ENCODE data around the gene MRTFA.

MRTFA gene

GRCh38 chr22:40671796-40672360, 35.4 kb upstream of the MRTFA start:
- no peak for TF ChIP-seq BHLHE40 (IDR thresholded peaks at IDR 0.05; ENCODE audit: borderline replicate concordance)
- no peak for TF ChIP-seq FOXK2 (IDR thresholded peaks at IDR 0.05)
- no peak for TF ChIP-seq NFRKB (IDR thresholded peaks at IDR 0.05)
- CTCF ChIA-PET = interaction anchor here (0.6 to 1.0 kb wide), 3 partner anchors 8 to 1441 kb away, joined by 3 to 6 read pairs (median 3); no protein-coding TSS in a partner anchor
- no peak for DNase-seq (ENCODE audit: extremely low spot score)

GRCh38 chr22:40671369-40671768, 34.9 kb upstream of the MRTFA start:
- no peak for DNase-seq (ENCODE audit: extremely low spot score)
- CTCF ChIA-PET = interaction anchor here (0.6 kb wide), 2 partner anchors 7 to 1441 kb away, joined by 3 to 6 read pairs; no protein-coding TSS in a partner anchor
- POLR2A ChIA-PET = no interaction called here
- no peak for TF ChIP-seq TARDBP (IDR thresholded peaks at IDR 0.05)
- no peak for TF ChIP-seq ELF4 (IDR thresholded peaks at IDR 0.05)
- TF ChIP-seq L3MBTL2 (conservative IDR thresholded peaks at IDR 0.05) = no peak
- no peak for TF ChIP-seq FOXM1 (IDR thresholded peaks at IDR 0.05; ENCODE audit: borderline replicate concordance)
- TF ChIP-seq NFRKB (IDR thresholded peaks at IDR 0.05) = no peak
- no peak for TF ChIP-seq BHLHE40 (IDR thresholded peaks at IDR 0.05; ENCODE audit: borderline replicate concordance)
- no peak for TF ChIP-seq PKNOX1 (IDR thresholded peaks at IDR 0.05)
- TF ChIP-seq ZNF384 (IDR thresholded peaks at IDR 0.05) = no peak
- no peak for TF ChIP-seq HDGF (IDR thresholded peaks at IDR 0.05; ENCODE audit: borderline replicate concordance)
- no peak for TF ChIP-seq SP1 (IDR thresholded peaks at IDR 0.05)
- TF ChIP-seq ARNT (IDR thresholded peaks at IDR 0.05) = no peak
- TF ChIP-seq LEF1 (IDR thresholded peaks at IDR 0.05; ENCODE audit: borderline replicate concordance) = no peak
- no peak for TF ChIP-seq CTBP1 (IDR thresholded peaks at IDR 0.05; ENCODE audit: borderline replicate concordance)
- no peak for TF ChIP-seq FOXK2 (IDR thresholded peaks at IDR 0.05)

More at GRCh38 chr22:40671796-40672360, 35.4 kb upstream of the MRTFA start:
- POLR2A ChIA-PET = no interaction called here

- TF ChIP-seq SP1 (IDR thresholded peaks at IDR 0.05) = no peak
- TF ChIP-seq LEF1 (IDR thresholded peaks at IDR 0.05; ENCODE audit: borderline replicate concordance) = no peak
- no peak for TF ChIP-seq CTBP1 (IDR thresholded peaks at IDR 0.05; ENCODE audit: borderline replicate concordance)
- no peak for TF ChIP-seq BHLHE40 (IDR thresholded peaks at IDR 0.05; ENCODE audit: borderline replicate concordance)
- POLR2A ChIA-PET = no interaction called here
- CTCF ChIA-PET = interaction anchor here (1.1 kb wide), 1 partner anchor 13 kb away, joined by 3 read pairs; no protein-coding TSS in a partner anchor
- no peak for DNase-seq (ENCODE audit: extremely low spot score)
Observed at GRCh38 chr22:40670058-40670457, 33.5 kb upstream of the MRTFA start.

GRCh38 chr22:40668611-40669411, 32.3 kb upstream of the MRTFA start:
- ChIA-PET CTCF (interaction anchor here (0.6 kb wide), 1 partner anchor 141 kb away, joined by 3 read pairs; no protein-coding TSS in a partner anchor), POLR2A (no interaction called here)
- no peak for DNase-seq (ENCODE audit: extremely low spot score)
- TF ChIP-seq SUZ12 (IDR thresholded peaks at IDR 0.05) (no peak), ARNT (IDR thresholded peaks at IDR 0.05) (no peak), BHLHE40 (IDR thresholded peaks at IDR 0.05; ENCODE audit: borderline replicate concordance) (no peak), NFRKB (IDR thresholded peaks at IDR 0.05) (no peak)

- POLR2A ChIA-PET = interaction anchor here (0.9 to 1.6 kb wide), 3 partner anchors 9 to 14 kb away, joined by 3 to 11 read pairs (median 3); no protein-coding TSS in a partner anchor
- CTCF ChIA-PET = no interaction called here
- peak; percentile 85 for TF ChIP-seq PKNOX1 (IDR thresholded peaks at IDR 0.05)
- TF ChIP-seq NFRKB (IDR thresholded peaks at IDR 0.05) = no peak
- no peak for TF ChIP-seq FOXK2 (IDR thresholded peaks at IDR 0.05)
- no peak for TF ChIP-seq BHLHE40 (IDR thresholded peaks at IDR 0.05; ENCODE audit: borderline replicate concordance)
- TF ChIP-seq FOXM1 (IDR thresholded peaks at IDR 0.05; ENCODE audit: borderline replicate concordance) = no peak
- no peak for TF ChIP-seq SUZ12 (IDR thresholded peaks at IDR 0.05)
- TF ChIP-seq L3MBTL2 (conservative IDR thresholded peaks at IDR 0.05) = no peak
- TF ChIP-seq TARDBP (IDR thresholded peaks at IDR 0.05) = no peak
- TF ChIP-seq ZNF384 (IDR thresholded peaks at IDR 0.05) = peak; percentile 67; the same call in 1 of the 2 replicates
- no peak for DNase-seq (ENCODE audit: extremely low spot score)
Observed at GRCh38 chr22:40666151-40666848, 29.8 kb upstream of the MRTFA start.

- CTCF ChIA-PET = interaction anchor here (0.6 kb wide), 2 partner anchors 30 to 31 kb away, joined by 3 read pairs; no protein-coding TSS in a partner anchor
- DNase-seq (ENCODE audit: extremely low spot score) = no peak
- no peak for TF ChIP-seq ARNT (IDR thresholded peaks at IDR 0.05)
- no peak for TF ChIP-seq FOXK2 (IDR thresholded peaks at IDR 0.05)
- TF ChIP-seq PKNOX1 (IDR thresholded peaks at IDR 0.05) = no peak
- TF ChIP-seq CTBP1 (IDR thresholded peaks at IDR 0.05; ENCODE audit: borderline replicate concordance) = no peak
- TF ChIP-seq FOXM1 (IDR thresholded peaks at IDR 0.05; ENCODE audit: borderline replicate concordance) = no peak
- no peak for TF ChIP-seq FOXA1 (IDR thresholded peaks at IDR 0.05)
- POLR2A ChIA-PET = interaction anchor here (1.2 to 3.0 kb wide), 2 partner anchors 11 to 14 kb away, joined by 3 to 10 read pairs; no protein-coding TSS in a partner anchor
Observed at GRCh38 chr22:40665312-40665711, 28.8 kb upstream of the MRTFA start.
